K562 (cell line): ENCODE measurements around the gene C1QC. TPM values are rescaled to one million over a fixed set of nuclear protein-coding genes. Genes with fewer than 3 reads are reported as not detected.

ENCODE experiments used
- ATAC-seq: fragments of 200-7000 bp; cut with Tn5 transposase; 3 replicates; pipeline ENCODE4 v1.9.1; 2020; ENCODE audit warnings: moderate library complexity
- BruUV-seq: library from RNA; stranded (reverse); fragments of 400-500 nt; replicated peaks from 2 replicates; lab custom pipeline; 2021; lab: Mats Ljungman, UMichigan
- CTCF ChIA-PET: fragments of 300-600 bp; formaldehyde crosslinking; extraction: SDS; loops from one replicate; lab custom pipeline; 2021; ENCODE audit warnings: low intra/inter-chr PET ratio; lab: Yijun Ruan, JAX
- POLR2A ChIA-PET: fragments of 300-600, 350-650 bp; sonication (Branson Sonifier 250); formaldehyde crosslinking; extraction: SDS; loops from one replicate; lab custom pipeline; 2021; ENCODE audit warnings: antibody characterized with exemption, inconsistent platforms; lab: Yijun Ruan, JAX
- DNase-seq, 4 experiments: peaks; one replicate each; pipeline versions ENCODE4 v3.0.0 to v3.0.0-alpha.2; 2011 to 2018; ENCODE audit warnings: low spot score in 3 of 4, mixed read lengths in 3 of 4; ENCODE audit errors: extremely low read depth in 1 of 4
- FAIRE-seq: peaks from 2 replicates; lab custom pipeline; 2011; peaks lifted over from hg19 to GRCh38; lab: Jason Lieb, UNC
- H2AFZ ChIP-seq: 2 replicates; pipeline ENCODE4 v1.6.0; 2011; ENCODE audit warnings: low read depth, low read length, control low read depth, inconsistent platforms
- H3K27ac ChIP-seq: fragments of 200-600 bp; 3 replicates; pipeline ENCODE4 v1.8.0; 2011; ENCODE audit warnings: low read depth, mild to moderate bottlenecking, control low read depth, inconsistent platforms, low read length, moderate library complexity, mixed read lengths; ENCODE audit errors: extremely low read depth
- H3K27me3 ChIP-seq, 2 experiments: fragments of 300-600 bp in 1 of 2; 2 replicates in 1 of 2; 3 replicates in 1 of 2; pipeline versions ENCODE4 v1.6.0 to v1.8.0; 2011; ENCODE audit warnings: inconsistent platforms in 2 of 2, low read length in 2 of 2, mild to moderate bottlenecking in 1 of 2, mixed read lengths in 1 of 2, moderate library complexity in 1 of 2; ENCODE audit not compliant: control insufficient read depth in 2 of 2, insufficient read depth in 2 of 2
- H3K36me3 ChIP-seq: fragments of 300-600 bp; 3 replicates; pipeline ENCODE4 v1.8.0; 2011; ENCODE audit warnings: mild to moderate bottlenecking, low read length, inconsistent platforms; ENCODE audit not compliant: control insufficient read depth, insufficient read depth
- H3K4me1 ChIP-seq, 2 experiments: fragments of 200-600 bp in 1 of 2; replicated peaks in 1 of 2; 2 replicates in 1 of 2; 3 replicates in 1 of 2; pipeline versions ENCODE4 v1.5.1 to v1.8.0; 2011; ENCODE audit warnings: inconsistent platforms in 2 of 2, low read length in 2 of 2, mild to moderate bottlenecking in 1 of 2, mixed read lengths in 1 of 2, moderate library complexity in 1 of 2; ENCODE audit not compliant: control insufficient read depth in 2 of 2, insufficient read depth in 2 of 2
- H3K4me2 ChIP-seq: 2 replicates; pipeline ENCODE4 v1.6.1; 2011; ENCODE audit warnings: low read length, control low read depth, inconsistent platforms, mixed read lengths; ENCODE audit not compliant: insufficient read depth
- H3K4me3 ChIP-seq: fragments of 200-600 bp; sonication (generic), shearing (Covaris generic); 2 replicates; pipeline ENCODE4 v1.5.1; 2016; ENCODE audit warnings: control low read depth, inconsistent platforms
- H3K79me2 ChIP-seq: fragments of 200-600 bp; 3 replicates; pipeline ENCODE4 v1.8.0; 2011; ENCODE audit warnings: low read length, inconsistent platforms; ENCODE audit not compliant: control insufficient read depth, insufficient read depth
- H3K9ac ChIP-seq, 2 experiments: 2 replicates each; pipeline versions ENCODE4 v1.6.0 to v1.6.1; 2011; ENCODE audit warnings: low read depth in 2 of 2, low read length in 2 of 2, control low read depth in 1 of 2, inconsistent platforms in 1 of 2, mild to moderate bottlenecking in 1 of 2, mixed read lengths in 1 of 2; ENCODE audit not compliant: insufficient read depth in 1 of 2
- H3K9me1 ChIP-seq: one replicate; pipeline ENCODE4 v1.6.0; 2011; ENCODE audit warnings: inconsistent platforms, mild to moderate bottlenecking, low read length, moderate library complexity; ENCODE audit not compliant: control insufficient read depth, insufficient read depth
- H3K9me3 ChIP-seq: replicated peaks from 2 replicates; pipeline ENCODE4 v1.5.1; 2011; ENCODE audit warnings: low read depth, low read length, inconsistent platforms; ENCODE audit not compliant: control insufficient read depth, insufficient read depth
- H4K20me1 ChIP-seq: replicated peaks from 2 replicates; pipeline ENCODE4 v1.6.1; 2011; ENCODE audit warnings: low read length, inconsistent platforms, mixed read lengths; ENCODE audit not compliant: control insufficient read depth, insufficient read depth
- BMI1 ChIP-seq: fragments of 150-350 bp; IDR thresholded peaks from 2 replicates; pipeline ENCODE4 v1.6.1; 2014; ENCODE audit warnings: low read length
- CGGBP1 ChIP-seq: fragments of 250-450 bp; sonication (Bioruptor Pico); IDR thresholded peaks from 2 replicates; pipeline ENCODE4 v1.9.0; 2021; ENCODE audit warnings: mild to moderate bottlenecking
- HNRNPH1 ChIP-seq: fragments of 200-400 bp; formaldehyde crosslinking; optimal IDR thresholded peaks from 2 replicates; pipeline ENCODE3; 2017; ENCODE audit warnings: low read depth, mild to moderate bottlenecking, low read length, moderate library complexity
- LARP7 ChIP-seq: fragments of 450-650 bp; IDR thresholded peaks from 2 replicates; pipeline ENCODE4 v1.6.1; 2016
- NCOA2 ChIP-seq, 2 experiments: fragments of 450-650 bp; IDR thresholded peaks; 2 replicates each; pipeline ENCODE4 v1.6.1; 2018; ENCODE audit warnings: mild to moderate bottlenecking in 2 of 2, moderate library complexity in 1 of 2; ENCODE audit not compliant: partially characterized antibody in 2 of 2
- NFRKB ChIP-seq: fragments of 450-650 bp; IDR thresholded peaks from 2 replicates; pipeline ENCODE4 v1.6.1; 2016; ENCODE audit warnings: low read depth
- NKRF ChIP-seq: fragments of 450-650 bp; IDR thresholded peaks from 2 replicates; pipeline ENCODE4 v1.6.1; 2016; ENCODE audit warnings: borderline replicate concordance
- RAD21 ChIP-seq, 2 experiments: fragments of 250-450 bp in 1 of 2; fragments of 450-650 bp in 1 of 2; sonication (Bioruptor Pico) in 1 of 2; formaldehyde crosslinking in 1 of 2; IDR thresholded peaks in 1 of 2; conservative IDR thresholded peaks in 1 of 2; 2 replicates each; pipeline versions ENCODE4 v1.4.0 to v1.8.0; 2020 to 2022; ENCODE audit warnings: mild to moderate bottlenecking in 2 of 2, moderate library complexity in 1 of 2
- TAF9B ChIP-seq: fragments of 450-650 bp; IDR thresholded peaks from 2 replicates; pipeline ENCODE4 v1.6.1; 2018; ENCODE audit warnings: mild to moderate bottlenecking; ENCODE audit not compliant: partially characterized antibody
- USF1 ChIP-seq: sonication (generic); formaldehyde crosslinking; IDR thresholded peaks from 2 replicates; pipeline ENCODE4 v1.9.0; 2022; ENCODE audit warnings: mild to moderate bottlenecking, missing genetic modification reagents
- ZBTB11 ChIP-seq, 3 experiments: fragments of 200-800 bp in 1 of 3; fragments of 250-450 bp in 1 of 3; fragments of 450-650 bp in 1 of 3; sonication (Bioruptor Pico) in 1 of 3; sonication (Bioruptor generic) in 1 of 3; formaldehyde crosslinking in 1 of 3; IDR thresholded peaks; 2 replicates each; pipeline versions ENCODE4 v1.6.1 to v1.8.0; 2016 to 2022; ENCODE audit warnings: mild to moderate bottlenecking in 2 of 3, missing genetic modification characterization in 2 of 3, missing compliant biosample characterization in 1 of 3, moderate library complexity in 1 of 3
- ZKSCAN3 ChIP-seq: fragments of 250-450 bp; sonication (Bioruptor Pico); IDR thresholded peaks from 2 replicates; pipeline ENCODE4 v1.4.0; 2020
- ZNF75A ChIP-seq: fragments of 450-650 bp; formaldehyde crosslinking; IDR thresholded peaks from 2 replicates; pipeline ENCODE4 v1.4.0; 2020; ENCODE audit warnings: mild to moderate bottlenecking
- ZSCAN32 ChIP-seq: fragments of 450-650 bp; formaldehyde crosslinking; IDR thresholded peaks from 2 replicates; pipeline ENCODE4 v1.4.0; 2020; ENCODE audit warnings: mild to moderate bottlenecking, moderate library complexity
- WGBS: fragments of 100-300 bp; shearing (Covaris generic); methylation state at CpG from one replicate; pipeline ENCODE4 v1.1.6; 2016; ENCODE audit warnings: low coverage, mixed read lengths; ENCODE audit not compliant: insufficient coverage; ENCODE audit errors: missing lambda C conversion rate; 5-methylcytosine and 5-hydroxymethylcytosine counted together
- in situ Hi-C: fragments of 300-500 bp; cut with MboI; formaldehyde crosslinking; loops from 4 replicates; pipeline ENCODE4 v1.15.0; 2018; ENCODE audit warnings: inconsistent platforms, mixed read lengths
- intact Hi-C: fragments of 100-400 bp; cut with micrococcal nuclease; formaldehyde crosslinking; loops from 2 replicates; pipeline ENCODE4 v1.14.2; 2022
- polyA plus RNA-seq, 8 experiments: library from polyadenylated mRNA; depleted of rRNA in 4 of 8; stranded (reverse) in 5 of 8; unstranded in 3 of 8; fragments of >200 nt; fragmentation: Nextera tagmentation in 2 of 8; fragmentation: Illumina TruSeq in 1 of 8; extraction: Ambion mirVana in 2 of 8; extraction: Trizol in 1 of 8; gene quantifications; 2 replicates each; pipeline versions ENCODE4 v1.2.1 to v1.2.3, GENCODE V29; 2011 to 2014; ENCODE audit warnings: inconsistent platforms in 1 of 8, missing spikeins in 1 of 8
- total RNA-seq, 7 experiments: library from RNA; depleted of rRNA in 6 of 7; stranded (reverse); fragments of >200 nt in 6 of 7; fragmentation: Illumina TruSeq in 2 of 7; extraction: Trizol in 2 of 7; gene quantifications; 2 replicates each; pipeline versions ENCODE4 v1.2.1 to v1.2.3, GENCODE V29; 2011 to 2021; ENCODE audit warnings: low replicate concordance in 1 of 7

C1QC gene
- total and polyA plus RNA-seq, 9 of the 15 experiments (the other 6 are each of a cell fraction or from before 2014, with no cell fraction given), result 0.69 TPM; not detected in 8

GRCh38 chr1:22600817-22601605 is 42.4 kb upstream of the C1QC start (continued):
- TF ChIP-seq NCOA2 (IDR thresholded peaks at IDR 0.05; ENCODE audit: partially characterized antibody in 2 of 2), result no peak
- no peak for TF ChIP-seq ZKSCAN3 (CRISPR knock-in tag)
- TF ChIP-seq USF1, result no peak

GRCh38 chr1:22601610-22602009 is 41.8 kb upstream of the C1QC start:
- H3K4me3 ChIP-seq, result no peak overlapping the region
- H3K4me1 ChIP-seq, result peaks cover 0 to 15% of the 10 kb centered on the region in 2 experiments; a peak in 1 of 5 replicates
- 27% methylated on average over 11 of the region's 12 CpGs for WGBS
- DNase-seq, result no peak
- H3K9me1 ChIP-seq, result no peaks in the 10 kb centered on the region
- no peaks in the 10 kb centered on the region for H3K79me2 ChIP-seq
- ChIA-PET POLR2A (no interaction called here), CTCF (no interaction called here)
- no peak overlapping the region for H2AFZ ChIP-seq
- H3K4me2 ChIP-seq, result no peak overlapping the region
- no peak for ATAC-seq
- TF ChIP-seq ZBTB11 (CRISPR knock-in tag; IDR thresholded peaks at IDR 0.05), result no peak
- no peak for TF ChIP-seq LARP7
- TF ChIP-seq NKRF, result no peak
- TF ChIP-seq HNRNPH1, result no peak
- no peak for TF ChIP-seq TAF9B
- no peak for TF ChIP-seq RAD21 (CRISPR knock-in tag; conservative IDR thresholded peaks at IDR 0.05 in 1 of 2, IDR thresholded peaks at IDR 0.05 in 1 of 2)
- TF ChIP-seq NFRKB, result no peak
- TF ChIP-seq BMI1, result no peak
- TF ChIP-seq CGGBP1 (CRISPR knock-in tag), result no peak
- TF ChIP-seq ZSCAN32, result no peak
- TF ChIP-seq ZNF75A, result no peak
- BruUV-seq, result no TSS peak
- H3K36me3 ChIP-seq, result no peaks in the 10 kb centered on the region
- no peaks in the 10 kb centered on the region for H3K9me3 ChIP-seq
- H3K27me3 ChIP-seq, result peaks cover 39 to 73% of the 10 kb centered on the region in 2 experiments
- intact Hi-C loops (no loop called here), in situ Hi-C loops (no loop called here)
- no peak for FAIRE-seq
- H3K27ac ChIP-seq, result no peak overlapping the region
- H4K20me1 ChIP-seq, result peaks cover 25% of the 10 kb centered on the region
- H3K9ac ChIP-seq, result no peak overlapping the region
